HG02884 (cell line): ENCODE measurements around the gene HIVEP3.

Experiments
- ATAC-seq: cut with Tn5 transposase; IDR thresholded peaks from one replicate; pipeline ENCODE4 v1.9.1; 2021; ENCODE audit warnings: mild to moderate bottlenecking, moderate library complexity; ENCODE audit not compliant: unreplicated experiment

HIVEP3 gene

DNA sequence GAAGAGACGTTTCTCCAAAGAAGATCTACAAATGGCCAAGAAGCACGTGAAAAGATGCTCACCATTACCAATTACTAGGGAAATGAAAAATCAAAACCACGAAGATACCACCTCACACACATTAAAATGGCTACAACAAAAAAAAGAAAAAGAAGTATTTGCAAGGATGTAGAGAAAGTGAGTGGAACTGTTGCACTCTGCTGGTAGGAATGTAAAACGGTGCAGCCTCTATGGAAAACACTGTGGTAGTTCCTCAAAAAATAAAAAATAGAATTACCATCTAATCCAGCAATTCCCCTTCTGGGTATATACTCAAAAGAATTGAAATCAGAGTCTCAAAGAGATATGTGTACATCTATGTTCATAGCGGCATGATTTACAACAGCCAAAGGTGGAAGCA is 318.8 kb downstream of the HIVEP3 start:
- no peak for ATAC-seq

DNA sequence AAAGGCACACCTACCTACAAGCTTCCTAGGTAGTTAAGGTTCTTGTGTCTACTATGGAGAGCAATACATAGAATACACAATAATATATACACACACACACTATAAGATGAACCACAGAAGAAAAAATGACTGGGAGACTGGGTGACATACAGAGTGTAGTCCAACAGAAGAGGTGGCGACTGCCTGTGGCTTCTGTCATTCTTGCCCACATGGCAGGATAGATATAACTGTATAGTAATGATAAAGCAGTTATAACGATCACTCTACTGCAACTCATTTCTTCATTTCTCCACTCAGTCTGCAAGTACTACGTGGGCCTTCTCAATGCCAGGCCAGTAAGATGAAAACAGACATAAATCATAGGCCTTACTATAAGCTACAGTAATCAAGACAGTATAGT is 320.4 kb downstream of the HIVEP3 start:
- ATAC-seq, result no peak

DNA sequence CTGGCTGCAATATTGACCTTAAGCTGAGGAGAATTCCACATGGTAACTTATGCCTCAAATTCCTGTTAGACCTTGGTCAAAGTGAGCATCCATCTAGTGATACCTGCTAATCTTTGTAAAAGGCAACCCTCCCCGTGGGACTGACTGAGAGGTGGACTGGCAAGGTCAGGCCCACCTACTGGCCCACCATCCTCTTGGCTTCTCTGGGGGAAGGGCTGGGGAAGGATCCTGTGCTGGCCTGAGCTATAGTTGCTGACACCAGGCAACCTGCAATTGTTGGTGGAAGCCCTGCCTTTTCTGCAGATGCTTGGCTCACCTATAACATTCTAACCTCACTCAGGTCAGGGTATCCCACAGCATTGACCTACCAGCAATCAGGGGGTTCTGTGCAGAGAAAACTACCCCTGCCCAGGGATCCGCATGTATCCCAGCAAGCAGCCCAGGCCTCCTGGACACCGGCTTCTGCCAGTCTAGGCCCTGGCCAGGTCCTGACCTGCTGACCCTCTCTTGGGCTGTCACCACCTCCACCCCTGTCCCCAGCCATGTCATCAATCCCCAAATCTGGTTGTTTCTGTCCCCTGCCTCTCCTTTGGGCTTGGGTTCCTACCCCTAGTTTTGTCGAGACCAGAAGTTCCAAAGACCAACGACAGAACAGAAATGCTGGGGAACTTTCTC is 326.1 kb downstream of the HIVEP3 start:
- no peak for ATAC-seq

DNA sequence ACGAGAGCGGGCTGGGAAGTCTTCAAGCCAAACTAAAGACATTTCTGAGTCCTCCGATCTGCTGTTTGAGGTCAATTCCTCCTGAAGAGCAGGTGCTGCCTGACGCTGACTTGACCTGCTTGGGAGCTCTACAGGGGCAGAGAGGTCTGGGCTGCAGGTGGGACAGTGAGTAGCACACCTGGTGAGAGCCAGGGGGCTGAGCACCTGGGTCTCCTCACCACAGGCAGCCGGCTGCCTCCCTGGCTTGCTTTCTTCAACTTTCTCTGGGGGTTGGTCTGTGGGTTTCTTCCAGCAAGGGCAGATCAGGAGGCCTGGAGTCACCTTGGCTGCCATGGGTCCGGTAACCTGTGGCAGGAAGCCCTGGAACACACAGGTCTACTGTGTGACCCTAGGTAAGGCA is 326.8 kb downstream of the HIVEP3 start:
- ATAC-seq, result no peak

DNA sequence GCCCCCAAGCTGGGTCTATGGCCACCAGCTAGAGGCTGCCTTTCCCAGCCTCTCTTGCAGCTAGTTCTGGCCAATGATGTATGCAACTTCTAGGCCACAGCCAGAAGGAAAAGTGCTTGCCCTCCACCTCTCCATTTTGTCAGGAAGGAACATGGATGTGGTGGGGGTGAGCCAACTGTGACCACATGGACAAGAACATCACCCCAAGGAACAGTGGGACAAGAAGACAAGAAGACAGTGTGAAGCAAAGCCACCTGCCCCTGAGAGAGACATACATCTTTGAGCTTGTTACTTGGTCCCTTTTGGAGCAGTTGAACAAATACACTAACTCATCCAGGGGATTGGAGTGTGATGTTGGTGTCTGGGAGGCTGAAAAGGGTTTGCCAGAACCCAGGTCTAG is 328.4 kb downstream of the HIVEP3 start:
- ATAC-seq, result no peak

DNA sequence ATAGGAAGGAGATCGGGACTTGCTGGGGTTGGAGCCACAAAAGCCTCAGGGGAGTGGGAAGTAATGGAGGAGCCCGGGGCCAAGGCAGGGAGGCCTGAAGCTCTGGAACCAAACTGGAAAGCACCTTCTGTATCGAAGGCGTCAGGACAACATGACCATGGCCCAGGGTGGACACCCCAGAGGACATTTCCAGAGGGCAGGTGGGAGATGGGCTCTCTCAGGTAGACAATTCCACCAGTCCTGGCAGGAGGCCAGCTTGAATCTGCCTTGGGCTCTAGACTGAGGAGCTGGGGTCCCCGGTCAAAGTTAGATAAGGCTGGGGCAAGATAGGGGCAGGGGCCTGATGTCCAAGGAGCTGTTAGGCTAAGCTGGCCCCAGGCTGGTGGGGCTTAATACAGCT is 329.3 kb downstream of the HIVEP3 start:
- no peak for ATAC-seq

DNA sequence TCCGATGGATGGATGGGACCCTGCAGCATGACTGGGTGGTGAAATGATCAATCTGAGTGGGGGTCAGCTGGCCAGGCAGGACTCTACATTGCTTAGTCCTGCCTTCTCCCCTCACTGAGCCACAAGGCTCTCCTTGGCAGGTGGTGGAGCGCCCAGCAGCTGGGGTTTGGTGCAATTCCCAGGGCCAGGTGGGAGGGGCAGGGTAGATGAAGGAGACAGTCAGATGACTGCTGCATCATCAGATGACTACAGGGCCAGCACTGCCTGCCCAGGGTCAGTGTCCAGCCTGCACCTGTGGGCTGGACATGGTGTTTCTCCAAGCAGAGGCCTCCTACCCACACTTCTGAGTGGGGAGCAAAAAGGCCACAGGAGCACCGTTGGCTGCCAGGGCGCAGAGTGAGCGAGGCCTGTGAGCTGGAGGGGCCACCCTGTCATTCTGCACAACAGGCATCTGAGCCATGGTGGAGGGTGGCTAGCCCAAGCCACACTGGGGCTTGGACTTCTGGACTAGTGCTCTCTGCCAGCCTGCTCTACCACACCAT is 330.3 kb downstream of the HIVEP3 start:
- ATAC-seq, result no peak

DNA sequence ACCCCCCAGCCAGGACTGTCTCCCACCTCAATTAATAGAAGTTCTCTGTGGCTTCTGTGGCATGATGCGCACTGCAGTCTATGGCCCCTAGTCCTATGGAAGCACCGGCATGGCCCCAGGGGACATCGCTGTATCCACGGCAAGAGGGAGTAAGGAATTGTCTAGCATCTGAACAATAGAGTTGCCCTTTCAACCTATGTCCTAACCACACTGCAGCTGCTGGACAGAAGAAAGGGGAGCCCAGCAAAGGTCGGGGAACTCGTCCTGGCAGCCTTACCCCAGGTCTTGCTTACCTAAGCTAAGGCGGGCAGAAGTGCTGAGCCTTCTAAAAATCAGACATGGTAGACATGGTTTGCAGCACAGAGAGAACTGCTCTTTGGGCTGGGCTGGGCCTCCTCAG is 330.9 kb downstream of the HIVEP3 start:
- no peak for ATAC-seq

DNA sequence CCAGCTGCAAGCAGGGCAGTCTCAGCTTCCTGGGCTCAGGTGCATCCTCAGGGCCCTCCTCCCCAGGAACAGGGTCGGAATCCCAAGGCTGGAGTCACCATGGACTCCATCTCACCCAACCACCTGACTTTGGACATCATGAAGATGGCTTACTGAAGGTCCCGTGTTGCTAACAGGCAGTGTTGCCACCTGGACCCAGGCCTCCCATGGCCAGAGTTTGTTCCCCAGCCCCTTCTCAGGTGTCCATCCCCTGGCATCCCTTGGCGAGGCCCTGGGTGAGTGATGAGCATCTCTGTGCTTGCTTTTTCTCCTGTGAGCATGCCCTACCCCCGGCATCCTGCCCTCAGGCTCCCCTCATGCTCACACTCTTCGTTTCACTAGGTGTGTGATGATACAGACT is 332.5 kb downstream of the HIVEP3 start:
- no peak for ATAC-seq

DNA sequence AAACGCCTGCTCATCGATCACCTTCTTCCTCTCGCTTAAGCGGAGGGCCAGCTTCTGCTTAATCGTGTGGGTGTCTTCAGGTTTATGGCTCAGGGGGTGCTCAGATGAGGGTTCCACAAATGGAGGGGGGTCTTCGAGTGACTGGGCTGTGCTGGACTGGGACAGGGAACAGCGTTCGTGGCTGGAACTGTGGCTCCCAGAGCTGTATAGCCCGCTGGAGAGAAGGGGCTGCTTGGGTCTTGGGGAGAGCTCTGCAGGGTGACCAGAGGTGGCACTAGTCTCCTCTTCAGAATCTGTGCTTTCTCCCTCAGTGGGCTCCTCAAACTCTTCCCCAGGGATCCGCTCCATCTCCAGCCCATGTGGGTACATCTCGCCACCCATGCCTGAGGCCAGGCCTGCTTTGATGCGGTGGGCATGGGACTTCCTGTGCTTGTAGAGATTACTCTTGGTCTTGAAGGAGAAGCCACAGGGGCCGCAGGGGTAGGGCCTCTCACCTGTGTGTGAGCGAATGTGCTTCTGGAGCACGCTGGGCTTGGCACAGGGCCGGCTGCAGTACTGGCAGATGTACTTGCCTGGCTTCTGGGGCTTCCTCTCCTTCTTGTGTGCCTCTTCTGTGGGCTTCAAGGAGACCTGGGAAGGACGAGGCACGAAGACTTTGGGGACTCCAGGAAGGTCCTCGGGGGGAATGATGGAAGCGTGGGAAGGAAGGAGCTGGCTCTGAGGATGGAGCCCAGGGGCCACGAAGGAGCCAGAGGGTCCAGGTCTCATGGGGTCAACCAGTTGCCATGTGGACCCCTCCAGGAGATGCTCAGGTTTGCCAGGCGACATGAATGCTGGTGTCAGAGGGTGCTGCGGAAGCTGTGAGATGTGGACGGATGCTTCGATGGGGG is 334.8 kb downstream of the HIVEP3 start:
- ATAC-seq, result no peak

DNA sequence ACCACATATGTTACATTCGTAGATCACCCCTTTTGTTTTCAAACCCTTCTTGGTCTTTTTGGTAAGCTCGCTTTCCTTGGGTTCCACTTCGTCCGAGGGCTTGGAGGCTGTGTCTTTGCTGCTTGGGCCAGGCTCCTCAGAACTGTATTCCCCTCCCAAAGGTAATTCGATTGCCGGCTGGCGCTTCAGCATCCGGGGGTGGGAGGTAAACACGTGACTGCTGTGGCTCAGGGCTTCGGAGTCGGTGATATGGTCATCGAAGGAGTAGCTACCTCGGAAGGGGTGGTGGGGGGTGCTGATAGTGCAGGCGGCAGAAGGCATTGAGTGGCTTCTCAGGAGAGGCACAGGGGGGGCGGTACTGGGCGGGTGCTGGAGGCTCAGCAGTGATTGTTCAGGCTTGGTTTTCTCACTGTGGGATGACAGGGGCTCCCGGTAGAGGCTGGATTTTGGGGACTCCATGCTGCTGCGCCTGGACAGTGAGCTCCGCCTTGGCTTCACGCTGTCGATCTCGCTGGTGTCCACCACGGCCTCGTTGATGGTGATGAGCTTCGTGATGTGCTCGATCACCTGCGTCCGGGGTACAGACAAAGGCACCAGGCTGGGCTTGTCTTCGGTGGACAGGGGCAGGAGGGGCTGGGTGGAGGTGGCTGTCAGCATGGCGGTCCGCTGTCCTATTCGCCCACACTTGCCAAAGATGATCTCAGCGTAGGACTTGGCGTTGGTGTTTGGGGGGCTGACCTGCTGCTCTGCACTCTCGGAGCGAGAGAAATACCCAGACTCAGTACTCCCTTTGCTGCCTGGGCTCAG is 335.7 kb downstream of the HIVEP3 start:
- no peak for ATAC-seq

DNA sequence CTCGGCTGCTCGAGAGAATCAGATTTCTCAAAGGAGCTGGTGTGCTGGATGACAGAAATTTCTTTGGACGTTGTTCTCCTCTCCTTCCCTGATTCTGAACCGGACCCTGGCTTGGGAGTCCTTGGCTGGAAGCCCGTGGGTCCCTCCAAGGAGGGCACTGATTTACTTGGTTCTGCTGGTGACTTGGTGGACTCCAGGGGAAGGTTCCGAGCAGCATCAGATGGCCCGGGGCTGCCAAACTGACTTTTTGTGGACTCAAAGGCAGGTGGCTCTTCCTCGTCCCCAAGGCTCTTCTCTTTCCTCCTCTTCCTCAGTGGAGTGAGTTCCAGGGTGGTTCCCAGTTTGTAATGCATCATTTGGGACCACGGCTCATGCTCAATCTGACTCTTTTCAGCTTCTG is 336.4 kb downstream of the HIVEP3 start:
- no peak for ATAC-seq

DNA sequence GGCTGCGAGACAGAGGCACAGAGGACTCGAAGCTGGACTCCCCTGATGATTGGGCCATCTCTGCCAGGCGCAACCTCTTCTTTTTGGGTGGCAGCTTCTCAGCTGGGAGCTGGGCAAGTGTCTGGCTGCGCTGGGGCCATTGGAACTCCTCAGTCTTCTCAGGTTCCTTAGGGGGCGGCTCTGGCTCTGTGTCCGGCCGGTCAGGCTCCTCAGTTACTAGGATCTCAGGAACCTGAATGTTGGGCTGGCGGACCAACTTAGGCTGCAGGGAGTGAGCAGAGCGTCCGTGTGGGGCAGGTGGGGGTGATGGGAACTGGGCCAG is 336.8 kb downstream of the HIVEP3 start:
- ATAC-seq, result no peak

DNA sequence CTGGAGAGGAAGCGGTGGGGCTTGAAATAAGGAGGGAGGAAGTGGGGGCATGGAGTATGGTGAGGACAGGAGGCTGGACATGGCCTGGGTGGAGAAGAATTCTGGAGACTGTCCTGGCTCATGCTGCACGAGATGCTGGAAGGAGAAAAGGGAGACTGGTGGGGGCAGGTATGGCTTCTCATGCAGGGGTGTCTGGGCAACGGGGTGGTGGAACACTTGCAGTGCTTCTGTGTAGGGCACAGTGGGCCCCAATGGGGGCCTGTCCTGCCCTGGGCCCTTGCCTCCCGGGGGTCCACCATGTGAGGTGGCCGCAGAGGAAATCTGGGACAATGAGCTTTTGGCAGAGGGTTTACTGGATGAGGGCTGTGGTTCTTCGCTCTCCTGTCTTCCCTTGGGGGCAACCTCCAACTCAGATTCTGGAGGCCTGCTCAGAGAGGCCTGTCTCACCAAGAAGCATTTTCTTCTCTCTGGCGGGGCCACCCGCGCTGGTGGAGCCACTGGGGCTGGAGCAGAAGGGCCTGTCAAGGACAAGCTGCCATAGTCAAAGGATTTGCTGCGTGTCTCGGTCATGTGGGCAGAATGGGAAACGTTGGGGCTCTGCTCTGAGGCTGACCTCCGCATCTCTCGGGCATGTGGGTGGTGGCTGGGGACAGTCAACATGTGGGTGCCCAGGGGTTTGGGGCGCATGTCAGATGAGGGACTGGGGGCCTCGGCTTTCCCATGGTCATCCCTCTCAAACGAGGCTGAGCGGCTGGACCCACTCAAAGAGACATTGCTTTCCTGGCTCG is 337.3 kb downstream of the HIVEP3 start:
- no peak for ATAC-seq

DNA sequence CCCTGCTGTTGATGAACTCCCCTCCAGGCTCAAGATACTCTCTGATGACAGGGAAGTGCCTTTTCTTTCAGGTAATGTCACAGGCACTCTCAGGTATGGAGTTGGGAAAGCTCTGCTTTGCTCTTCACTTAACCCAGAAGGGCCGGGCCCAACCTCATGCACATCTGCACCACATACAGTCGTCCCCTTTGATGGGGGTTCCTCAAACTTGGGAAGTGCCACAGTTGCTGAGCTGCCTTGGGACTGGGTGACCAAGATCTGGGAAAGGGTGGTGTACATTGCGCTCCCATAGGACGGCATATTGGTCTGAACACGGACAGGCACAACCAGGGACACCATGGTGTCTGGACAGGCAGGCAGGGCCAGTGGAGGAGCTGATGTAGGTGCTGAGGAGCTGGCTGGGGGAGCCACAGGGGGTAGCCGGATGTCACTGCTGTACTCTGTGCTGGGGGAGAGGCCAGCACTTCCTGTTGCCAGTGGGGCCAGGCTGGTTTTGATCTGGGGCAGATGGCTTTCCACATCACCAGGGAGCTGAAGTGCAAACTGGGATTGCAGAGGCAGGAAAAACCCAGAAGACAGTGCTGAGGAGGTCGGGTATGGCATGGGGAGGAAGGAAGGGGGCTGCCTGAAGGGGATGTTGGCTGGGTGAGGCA is 338.1 kb downstream of the HIVEP3 start:
- ATAC-seq, result no peak

DNA sequence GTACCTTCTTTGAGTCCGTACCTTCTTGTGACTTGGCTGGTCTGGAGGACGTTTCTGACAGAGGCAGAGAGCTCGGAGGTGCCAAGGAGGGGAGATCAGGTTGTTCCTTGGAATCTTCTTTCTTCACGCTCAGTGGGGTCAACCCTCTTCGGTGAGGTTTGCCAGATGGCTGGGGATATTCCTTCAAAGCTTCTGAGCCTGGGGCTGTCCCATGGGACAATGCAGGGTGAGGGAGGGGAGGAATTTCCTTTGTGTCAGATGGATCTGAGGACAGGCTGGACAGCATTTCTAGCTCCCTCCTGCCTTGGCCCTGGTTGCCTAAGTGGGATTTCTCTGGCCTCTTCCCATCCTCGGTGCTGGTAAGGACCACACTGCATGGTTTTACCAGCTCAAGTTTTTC is 338.7 kb downstream of the HIVEP3 start:
- ATAC-seq, result no peak

DNA sequence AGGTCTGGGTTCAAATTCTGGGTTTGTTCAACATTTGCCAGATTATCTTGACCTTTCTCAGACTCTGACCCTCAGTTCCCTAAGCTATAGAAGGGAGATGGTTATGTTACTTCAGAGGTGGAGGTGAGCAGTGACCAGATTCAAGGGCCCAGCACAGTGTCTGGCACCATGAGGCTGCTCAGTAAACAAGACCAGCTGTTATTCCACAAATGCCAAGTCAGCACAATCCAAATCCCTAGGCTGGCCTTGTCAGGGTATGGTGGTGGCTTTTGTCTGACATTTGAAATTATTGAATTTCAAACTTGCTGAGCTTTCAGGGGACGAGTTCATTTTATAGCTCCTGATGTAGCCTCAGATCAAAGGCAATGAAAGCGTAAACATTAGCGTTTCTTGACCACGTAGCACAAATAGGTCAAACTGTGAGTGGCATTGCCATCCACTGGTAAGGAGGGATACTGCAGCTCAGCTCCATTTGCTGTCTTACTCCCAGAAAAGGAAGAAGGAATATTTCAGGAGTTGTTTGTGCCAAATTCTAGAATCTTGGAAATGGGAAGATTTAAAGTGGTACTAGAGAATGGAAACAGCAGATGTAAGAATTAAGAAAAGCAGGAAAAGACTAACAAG is 339.9 kb downstream of the HIVEP3 start:
- no peak for ATAC-seq

DNA sequence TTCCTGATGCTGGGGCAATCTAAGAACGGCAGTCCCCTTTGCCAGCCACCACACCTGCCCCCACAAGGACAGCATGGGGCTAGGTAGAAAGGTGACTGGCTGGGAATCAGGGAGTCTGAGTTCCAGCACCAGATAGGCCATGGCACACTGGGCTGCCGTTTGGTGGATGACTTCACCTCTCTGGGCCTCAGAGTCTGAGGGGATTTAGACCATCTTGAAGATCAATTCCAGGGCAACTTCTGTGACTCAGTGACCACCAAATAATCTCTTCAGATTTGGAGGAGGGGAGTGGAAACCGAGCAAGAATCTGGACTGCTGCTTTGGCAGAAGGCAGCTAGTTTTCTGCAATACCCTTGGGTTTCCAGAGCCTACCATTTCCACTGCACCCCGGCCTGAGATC is 342.1 kb downstream of the HIVEP3 start:
- ATAC-seq, result no peak

DNA sequence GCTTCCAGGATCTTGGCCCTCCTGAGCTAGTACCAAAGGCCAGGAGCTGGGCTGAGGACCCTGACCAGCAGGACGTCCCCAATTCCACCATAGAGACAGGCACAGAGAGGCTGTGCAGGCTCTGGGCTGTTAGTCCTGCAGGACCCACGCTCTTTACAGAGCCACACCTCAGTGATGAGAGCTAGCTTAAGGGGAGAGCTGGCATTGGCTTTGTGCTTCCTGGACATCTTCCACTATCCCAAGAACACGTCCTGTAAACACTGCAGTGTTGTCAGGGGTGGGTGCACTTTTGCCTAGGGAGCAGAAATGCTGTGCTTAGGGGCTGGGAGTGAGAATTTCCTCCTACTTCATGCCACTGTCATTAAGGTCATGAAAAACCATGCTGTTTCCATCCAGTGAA is 342.5 kb downstream of the HIVEP3 start:
- no peak for ATAC-seq

DNA sequence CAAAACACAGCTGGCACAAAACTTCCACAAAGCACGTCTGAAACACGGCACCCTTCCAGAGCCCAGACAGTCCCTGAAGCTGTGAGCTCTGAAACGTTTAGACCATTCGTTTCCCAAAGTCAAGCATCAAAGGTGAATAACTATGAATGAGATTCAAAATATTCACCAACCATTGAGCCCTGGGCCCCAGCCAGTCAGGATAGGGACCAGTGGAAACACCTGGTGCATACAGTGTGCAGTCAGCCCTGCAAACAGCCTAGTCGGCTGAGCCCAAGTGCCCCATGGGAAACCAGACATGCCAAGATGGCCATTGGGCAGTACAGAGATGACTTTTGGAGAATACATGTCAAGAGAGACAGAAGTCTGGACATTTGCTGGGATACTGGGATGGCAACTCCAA is 343.9 kb downstream of the HIVEP3 start:
- ATAC-seq, result no peak
